Activated CD8-positive, alpha-beta T cell treated with anti-CD3 and anti-CD28 coated beads, Interleukin-2, amount 10 ng/mL, durations not matched to agents 7 days and 5 days (primary cell): ENCODE results near the gene RAP2B. TPM values are rescaled to one million over a fixed set of nuclear protein-coding genes. Genes with fewer than 3 reads are reported as not detected.

Source experiments
- ATAC-seq: fragments of 150-1000 bp; cut with Tn5 transposase; one replicate; pipeline ENCODE4 v1.10.0; 2021; ENCODE audit warnings: moderate library complexity
- CTCF ChIA-PET: fragments of 350-600 bp; sonication (Branson Sonifier 250); formaldehyde crosslinking; loops from one replicate; lab custom pipeline; 2021; ENCODE audit warnings: antibody characterized with exemption; lab: Charles Lee
- POLR2A ChIA-PET: fragments of 350-600 bp; sonication (Branson Sonifier 250); formaldehyde crosslinking; loops from one replicate; lab custom pipeline; 2021; ENCODE audit warnings: antibody characterized with exemption; lab: Charles Lee
- DNase-seq: peaks from one replicate; pipeline ENCODE4 v3.0.0-alpha.2; 2020
- H3K27ac Mint-ChIP-seq: one replicate; pipeline ENCODE4 v1.8.0; 2021; ENCODE audit warnings: mild to moderate bottlenecking, mixed read lengths
- H3K27me3 Mint-ChIP-seq: one replicate; pipeline ENCODE4 v1.8.0; 2021; ENCODE audit warnings: low read depth, mixed read lengths
- H3K36me3 Mint-ChIP-seq: one replicate; pipeline ENCODE4 v1.8.0; 2021; ENCODE audit warnings: low read depth, mixed read lengths
- H3K4me1 Mint-ChIP-seq: one replicate; pipeline ENCODE4 v1.8.0; 2021; ENCODE audit warnings: low read depth, mixed read lengths
- H3K4me3 Mint-ChIP-seq: one replicate; pipeline ENCODE4 v1.8.0; 2021; ENCODE audit warnings: mild to moderate bottlenecking, mixed read lengths
- H3K9me3 Mint-ChIP-seq: one replicate; pipeline ENCODE4 v1.8.0; 2022; ENCODE audit warnings: mixed read lengths; ENCODE audit not compliant: insufficient read depth
- total RNA-seq, 2 experiments: library from RNA; stranded (reverse); gene quantifications; one replicate each; pipeline ENCODE4 v1.2.3, GENCODE V29; 2021

Gene RAP2B
- total RNA-seq, 2 experiments from 2014 or later = 16.6 to 17.2 TPM

DNA sequence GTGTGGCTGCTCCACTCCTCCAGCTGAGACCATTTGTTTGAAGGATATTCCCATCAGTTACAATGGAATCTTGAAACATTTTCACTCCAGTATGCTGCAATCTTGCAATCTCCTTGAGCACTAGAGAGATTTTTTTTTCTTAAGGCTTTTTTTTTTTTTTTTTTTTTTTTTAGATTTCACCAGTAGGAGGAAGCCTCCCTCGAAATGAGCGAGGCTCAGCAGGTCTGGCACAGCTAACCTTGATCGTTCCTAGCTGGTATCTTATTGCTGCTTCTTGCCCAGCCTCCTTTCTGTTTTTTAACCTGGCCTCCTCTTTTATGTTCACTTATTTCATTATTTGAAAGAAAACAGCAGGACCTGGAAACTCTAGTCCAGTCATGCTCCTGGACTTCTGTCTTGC lies 48.1 kb downstream of the RAP2B start:
- Mint-ChIP-seq H3K36me3 (no peaks in the 10 kb centered on the region), H3K4me3 (no peak overlapping the region), H3K27me3 (no peaks in the 10 kb centered on the region), H3K4me1 (peaks cover 16% of the 10 kb centered on the region), H3K9me3 (no peaks in the 10 kb centered on the region), H3K27ac (no peak overlapping the region)
- CTCF ChIA-PET = interaction anchor here (0.9 to 2.1 kb wide), 5 partner anchors 11 to 80 kb away, joined by 3 to 6 read pairs (median 3); no protein-coding TSS in a partner anchor
- POLR2A ChIA-PET = no interaction called here
- peak; percentile 27 for DNase-seq
- ATAC-seq = peak; percentile 51

DNA sequence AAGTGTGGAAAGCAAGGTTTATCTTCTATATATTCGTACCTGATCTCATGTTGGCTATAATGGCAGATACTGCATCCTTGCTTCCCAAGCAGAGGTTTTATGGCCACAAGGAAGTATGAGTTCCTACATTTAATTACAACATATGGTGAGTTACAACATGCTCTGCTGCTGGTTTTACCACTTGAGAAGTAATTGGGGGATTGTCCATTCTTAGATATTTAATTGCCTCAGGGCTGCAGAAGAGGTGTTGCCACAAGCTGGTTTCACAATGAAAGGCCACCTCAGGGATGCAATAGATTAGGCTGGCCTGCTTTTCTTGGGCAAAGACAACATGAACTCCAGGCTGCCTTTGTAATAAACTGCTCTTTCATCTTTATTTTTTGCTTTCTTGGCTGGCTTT lies 48.6 kb downstream of the RAP2B start:
- Mint-ChIP-seq H3K27me3 (no peaks in the 10 kb centered on the region), H3K9me3 (no peaks in the 10 kb centered on the region), H3K4me3 (no peak overlapping the region), H3K27ac (no peak overlapping the region), H3K36me3 (no peaks in the 10 kb centered on the region), H3K4me1 (peaks cover 18% of the 10 kb centered on the region)
- no peak for DNase-seq
- POLR2A ChIA-PET = no interaction called here
- CTCF ChIA-PET = interaction anchor here (1.1 to 2.1 kb wide), 2 partner anchors 10 to 80 kb away, joined by 5 to 6 read pairs; no protein-coding TSS in a partner anchor
- ATAC-seq = no peak

- CTCF ChIA-PET = no interaction called here
- Mint-ChIP-seq H3K9me3 (peaks cover 5% of the 10 kb centered on the region), H3K4me3 (no peak overlapping the region), H3K4me1 (peaks cover 34% of the 10 kb centered on the region), H3K27me3 (no peaks in the 10 kb centered on the region), H3K36me3 (peaks cover 17% of the 10 kb centered on the region), H3K27ac (no peak overlapping the region)
- no peak for ATAC-seq
- no peak for DNase-seq
- POLR2A ChIA-PET = no interaction called here
Measured at GRCh38 chr3:153215497-153215896, 53.5 kb downstream of the RAP2B start.

DNA sequence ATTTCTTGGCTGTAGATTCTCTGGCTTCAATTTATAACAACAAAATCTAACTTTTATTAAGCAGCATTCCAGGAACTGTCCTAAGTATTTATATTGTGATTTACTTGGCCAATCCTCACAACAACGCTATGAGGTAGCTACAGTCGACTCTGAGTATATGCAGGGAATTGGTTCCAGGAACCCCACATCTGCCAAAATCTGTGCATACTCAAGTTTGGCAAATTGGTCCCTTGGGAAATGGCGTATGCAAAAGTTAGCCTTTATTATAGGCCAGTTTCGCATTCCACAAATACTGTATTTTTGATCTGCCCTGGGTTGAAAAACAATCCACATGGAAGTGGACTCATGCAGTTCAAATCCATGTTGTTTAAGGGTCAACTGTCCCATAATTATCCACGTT lies 53.9 kb downstream of the RAP2B start:
- ATAC-seq (no peak), DNase-seq (no peak)
- H3K27me3 Mint-ChIP-seq = no peaks in the 10 kb centered on the region
- peaks cover 20% of the 10 kb centered on the region for H3K36me3 Mint-ChIP-seq
- H3K9me3 Mint-ChIP-seq = peaks cover 5% of the 10 kb centered on the region
- peaks cover 37% of the 10 kb centered on the region for H3K4me1 Mint-ChIP-seq
- POLR2A ChIA-PET = interaction anchor here (0.6 kb wide), 1 partner anchor 14 kb away, joined by 3 read pairs; no protein-coding TSS in a partner anchor
- CTCF ChIA-PET = interaction anchor here (0.6 kb wide), 1 partner anchor 11 kb away, joined by 3 read pairs; no protein-coding TSS in a partner anchor
- H3K27ac Mint-ChIP-seq = no peak overlapping the region
- no peak overlapping the region for H3K4me3 Mint-ChIP-seq

- ATAC-seq = no peak
- CTCF ChIA-PET = no interaction called here
- no peak overlapping the region for H3K4me3 Mint-ChIP-seq
- peaks cover 47% of the 10 kb centered on the region for H3K4me1 Mint-ChIP-seq
- POLR2A ChIA-PET = no interaction called here
- H3K27ac Mint-ChIP-seq = no peak overlapping the region
- no peaks in the 10 kb centered on the region for H3K27me3 Mint-ChIP-seq
- peaks cover 5% of the 10 kb centered on the region for H3K9me3 Mint-ChIP-seq
- no peak for DNase-seq
- H3K36me3 Mint-ChIP-seq = peaks cover 20% of the 10 kb centered on the region
Measured at GRCh38 chr3:153216928-153217327, 54.9 kb downstream of the RAP2B start.

GRCh38 chr3:153219146-153219545 lies 57.1 kb downstream of the RAP2B start:
- POLR2A ChIA-PET = no interaction called here
- H3K4me1 Mint-ChIP-seq = peaks cover 58% of the 10 kb centered on the region
- H3K4me3 Mint-ChIP-seq = no peak overlapping the region
- CTCF ChIA-PET = no interaction called here
- no peak overlapping the region for H3K27ac Mint-ChIP-seq
- H3K27me3 Mint-ChIP-seq = no peaks in the 10 kb centered on the region
- peaks cover 5% of the 10 kb centered on the region for H3K9me3 Mint-ChIP-seq
- ATAC-seq (no peak), DNase-seq (no peak)
- H3K36me3 Mint-ChIP-seq = peaks cover 20% of the 10 kb centered on the region
